Renal cortical epithelial cell (primary cell): ENCODE measurements around the gene RAB37. TPM values are rescaled to one million over a fixed set of nuclear protein-coding genes. Genes with fewer than 3 reads are reported as not detected.

Experiments
- DNase-seq: peaks from one replicate; pipeline ENCODE4 v3.0.0-alpha.2; 2011; ENCODE audit warnings: low read depth
- total RNA-seq: library from RNA; depleted of rRNA; stranded (reverse); fragments of >200 nt; gene quantifications from 2 replicates; pipeline ENCODE4 v1.2.3, GENCODE V29; 2014

The RAB37 gene, protein sequence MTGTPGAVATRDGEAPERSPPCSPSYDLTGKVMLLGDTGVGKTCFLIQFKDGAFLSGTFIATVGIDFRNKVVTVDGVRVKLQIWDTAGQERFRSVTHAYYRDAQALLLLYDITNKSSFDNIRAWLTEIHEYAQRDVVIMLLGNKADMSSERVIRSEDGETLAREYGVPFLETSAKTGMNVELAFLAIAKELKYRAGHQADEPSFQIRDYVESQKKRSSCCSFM
- total RNA-seq = 0.20 and 0.52 TPM in 2 replicates

DNA sequence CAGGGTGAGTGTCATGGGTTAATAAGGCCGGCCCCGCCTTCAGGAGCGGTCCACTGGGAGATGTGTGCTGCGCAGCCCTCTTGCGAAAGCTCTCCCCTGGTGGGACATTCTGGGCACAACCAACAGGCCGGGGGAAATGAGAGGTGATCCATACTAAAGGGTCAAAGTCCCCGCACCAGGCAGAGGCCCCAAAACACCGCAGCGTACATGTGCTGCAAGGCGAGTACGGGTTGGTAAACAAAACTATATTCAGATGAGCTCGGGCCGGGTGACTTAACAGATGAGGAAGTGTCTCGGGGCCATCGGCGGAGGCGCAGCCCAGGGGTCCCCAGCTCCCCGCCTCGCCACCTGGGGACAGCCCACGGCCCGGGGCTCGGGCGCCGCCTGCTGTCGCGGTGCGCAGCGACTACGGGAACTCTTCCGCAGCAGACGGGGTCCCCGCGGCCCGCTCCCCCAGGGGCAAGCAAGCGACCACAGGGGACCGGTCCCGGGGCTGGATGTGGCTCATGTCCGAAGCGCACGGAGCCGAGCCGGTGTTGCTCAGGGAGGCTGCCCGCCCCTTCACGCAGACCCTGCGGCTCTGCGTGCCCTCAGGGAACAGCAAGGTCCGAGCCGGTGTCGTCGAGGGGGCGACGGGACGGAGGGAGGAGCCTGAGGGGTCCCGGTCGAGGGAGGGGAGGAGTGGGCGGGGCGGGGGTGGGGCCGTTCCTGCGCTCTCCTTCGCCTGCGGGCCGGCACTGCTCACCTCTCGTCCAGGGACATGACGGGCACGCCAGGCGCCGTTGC is at the start of gene RAB37:
Gene RAB37, plus strand, starts transcription at position 744 of the 786 bp plus-strand sequence. Its CDS starts 17 bp downstream, at position 761.
- no peak for DNase-seq

DNA sequence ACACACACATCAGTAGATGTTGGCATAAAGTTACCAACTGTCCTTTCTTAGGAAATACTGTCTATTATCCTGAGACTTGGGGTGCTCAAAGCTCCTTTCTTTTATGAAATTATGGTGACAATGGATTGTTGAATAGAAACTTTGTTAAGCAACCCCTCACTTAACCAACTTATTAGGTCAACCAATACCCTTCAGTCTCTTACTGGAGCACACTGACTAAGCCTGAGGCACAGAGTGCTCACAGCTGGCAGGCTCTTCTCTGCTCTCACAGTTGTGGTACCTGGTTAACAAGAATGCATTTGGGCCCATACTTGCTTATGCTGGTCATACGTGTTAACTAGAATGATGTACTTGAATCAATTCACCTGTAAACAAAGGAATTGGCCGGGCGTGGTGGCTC is 49.2 kb upstream of the RAB37 start:
- DNase-seq = no peak

DNA sequence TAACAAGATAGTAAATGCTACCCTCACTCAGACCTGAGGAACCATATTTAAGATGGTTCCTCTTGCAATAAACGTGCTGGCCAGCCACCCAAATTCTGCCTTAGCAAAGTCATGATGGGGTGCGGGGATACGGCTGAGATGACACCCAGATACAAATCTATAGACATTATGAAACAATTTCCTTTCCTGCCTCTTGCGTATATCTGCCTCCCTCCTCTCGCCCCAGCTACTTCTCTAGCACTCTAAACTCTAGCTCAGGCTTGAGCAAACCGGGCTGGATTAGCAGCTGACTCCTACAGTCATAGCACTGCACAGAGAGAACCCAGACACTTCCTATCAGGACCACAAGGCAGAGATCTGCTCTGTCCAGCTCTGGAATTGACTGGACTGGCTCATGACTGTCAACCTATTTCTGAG is 46.6 kb upstream of the RAB37 start:
- DNase-seq = no peak

DNA sequence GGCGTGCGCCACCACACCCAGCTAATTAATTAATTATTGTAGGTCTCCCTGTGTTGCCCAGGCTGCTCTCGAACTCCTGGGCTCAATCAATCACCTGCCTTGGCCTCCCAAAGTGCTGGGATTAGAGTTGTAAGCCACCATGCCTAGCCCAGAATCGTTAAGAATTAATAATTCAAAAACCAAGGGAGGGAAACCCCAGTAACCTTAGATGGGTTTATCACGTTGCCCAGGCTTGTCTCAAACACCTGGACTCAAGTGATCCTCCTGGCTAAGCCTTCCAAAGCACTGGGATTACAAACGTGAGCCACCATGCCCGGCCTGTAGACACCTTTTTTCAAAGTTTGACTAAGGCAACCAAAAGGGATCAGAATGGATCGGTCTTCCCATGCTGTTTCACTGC is 45.9 kb upstream of the RAB37 start:
- DNase-seq = no peak

DNA sequence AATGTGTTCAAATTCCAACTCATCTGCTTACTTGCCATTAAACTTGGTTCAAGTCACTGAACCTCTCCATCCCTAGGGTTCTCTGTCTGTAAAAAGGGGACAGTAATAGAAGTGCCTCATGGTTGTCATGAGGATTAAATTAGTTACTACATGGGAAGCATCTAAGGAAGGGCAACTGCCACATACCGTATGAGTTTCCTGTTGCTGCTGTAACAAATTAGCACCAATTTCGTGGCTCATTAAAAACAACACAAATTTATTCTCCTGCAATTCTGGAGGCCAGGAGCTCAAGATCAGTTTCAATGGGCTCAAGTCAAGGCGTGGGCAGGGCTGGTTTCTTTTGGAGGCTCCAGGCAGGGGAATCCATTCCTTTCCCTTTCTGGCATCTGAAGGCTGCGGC is 43.0 kb upstream of the RAB37 start:
- DNase-seq = no peak

DNA sequence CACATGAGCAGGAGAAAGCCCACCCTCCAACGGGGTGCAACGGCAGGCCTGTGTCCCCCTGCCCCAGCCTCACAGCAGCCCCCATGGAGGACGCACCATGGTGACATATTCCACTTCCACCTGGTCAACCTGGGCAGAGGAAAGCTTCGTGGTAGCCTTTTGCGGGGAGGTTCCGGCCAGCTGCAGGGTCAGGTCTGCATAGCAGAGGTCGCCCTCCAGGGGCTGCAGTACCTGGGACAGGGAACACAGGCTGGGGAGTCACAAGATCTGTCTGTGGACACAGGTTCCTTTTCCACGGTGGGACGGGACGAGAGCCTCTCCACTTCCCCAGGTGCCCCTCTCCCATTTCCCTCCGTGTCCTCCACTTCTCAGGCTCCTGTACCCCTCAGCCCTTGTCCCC is 41.4 kb upstream of the RAB37 start:
- no peak for DNase-seq

DNA sequence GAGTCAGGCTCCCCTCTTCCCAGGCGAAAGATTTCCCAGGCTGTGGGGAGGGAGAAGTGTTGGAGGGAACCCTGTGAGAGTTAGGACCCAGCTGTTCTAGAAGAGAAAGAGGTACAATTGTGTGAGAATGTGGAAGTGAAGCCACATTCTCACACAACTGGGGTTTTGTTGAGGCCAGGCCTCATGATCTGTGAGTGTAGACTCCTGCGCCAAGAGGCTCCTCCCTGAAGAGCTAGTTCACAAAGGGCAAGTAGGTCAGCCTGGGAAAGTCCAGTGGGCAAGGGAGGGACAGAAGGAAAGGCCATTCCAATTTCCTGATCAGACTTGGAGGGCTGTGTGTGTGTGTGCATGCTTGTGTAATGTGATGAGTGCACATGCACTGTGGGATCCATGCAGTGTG is 39.5 kb upstream of the RAB37 start:
- no peak for DNase-seq

DNA sequence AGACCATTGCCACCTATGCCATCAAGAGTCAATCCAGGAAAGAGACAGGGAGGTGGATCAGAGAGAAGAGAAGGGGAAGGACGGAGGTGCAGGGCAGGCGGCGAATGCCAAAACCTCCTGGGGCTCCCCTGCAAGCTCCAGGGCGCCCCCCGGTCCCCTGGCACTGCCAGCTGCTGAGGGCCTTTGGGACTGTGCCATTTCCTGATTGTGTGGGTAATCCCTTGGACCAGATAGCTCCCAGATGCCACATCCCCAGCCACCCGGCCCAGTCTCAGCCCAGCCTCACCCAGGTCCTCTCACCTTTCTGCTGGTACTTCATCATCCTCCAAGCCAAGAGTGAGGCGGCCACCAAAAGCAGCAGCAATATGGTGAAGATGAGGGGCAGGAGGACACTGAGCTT is 39.0 kb upstream of the RAB37 start:
- no peak for DNase-seq

DNA sequence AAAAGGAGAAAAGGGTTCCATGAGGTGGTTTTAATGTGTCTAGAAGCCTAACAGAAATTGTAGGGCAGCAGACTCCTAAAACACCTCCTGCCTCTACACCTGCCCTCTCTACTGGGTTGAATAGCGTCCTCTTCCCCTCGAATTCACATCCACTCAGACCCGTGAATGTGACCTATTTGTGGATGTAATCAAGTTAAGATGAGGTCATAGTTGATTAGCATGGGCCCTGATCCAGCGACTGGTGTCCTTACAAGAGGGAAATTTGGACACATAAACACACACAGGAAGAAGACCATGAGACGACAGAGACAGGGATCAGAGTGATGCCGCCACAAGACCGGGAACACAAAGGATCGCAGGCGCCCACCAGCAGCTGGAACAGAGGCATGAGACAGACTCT is 37.8 kb upstream of the RAB37 start:
- DNase-seq = no peak

DNA sequence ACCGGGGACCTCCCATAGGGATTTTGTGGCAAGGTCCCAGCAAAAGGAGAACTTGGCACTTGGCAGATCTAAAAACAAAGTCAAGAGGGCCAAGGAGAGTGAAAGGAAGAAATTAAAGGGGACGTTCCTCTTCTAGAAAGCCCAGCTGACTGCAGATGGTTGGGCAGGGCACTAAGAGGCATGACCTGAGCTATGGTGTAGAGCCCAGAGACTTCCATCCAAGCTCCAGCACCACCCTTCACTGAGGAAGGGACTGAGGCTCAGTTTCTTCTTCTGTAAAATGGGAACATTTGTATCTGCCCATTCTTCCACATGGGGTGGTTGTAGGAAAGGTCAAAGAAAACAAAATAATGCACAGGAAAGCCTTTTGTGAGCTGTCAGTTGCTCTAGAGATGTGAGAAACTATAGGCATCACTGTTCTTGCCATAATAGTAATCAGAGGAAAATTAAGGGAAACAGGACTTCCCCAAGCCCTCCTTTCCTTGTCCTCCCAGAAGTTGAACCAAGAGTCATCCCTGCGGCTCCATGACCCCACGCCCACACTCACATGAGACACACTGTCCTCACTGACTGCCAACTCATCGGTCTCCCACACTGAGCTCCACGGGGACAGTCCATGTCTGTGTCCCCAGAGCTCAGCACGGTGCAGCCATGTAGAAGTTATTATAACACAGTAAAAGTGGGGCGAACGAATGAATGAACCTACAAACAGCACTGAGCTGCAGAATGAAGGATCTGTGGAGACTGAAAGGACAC is 34.8 kb upstream of the RAB37 start:
- no peak for DNase-seq

DNA sequence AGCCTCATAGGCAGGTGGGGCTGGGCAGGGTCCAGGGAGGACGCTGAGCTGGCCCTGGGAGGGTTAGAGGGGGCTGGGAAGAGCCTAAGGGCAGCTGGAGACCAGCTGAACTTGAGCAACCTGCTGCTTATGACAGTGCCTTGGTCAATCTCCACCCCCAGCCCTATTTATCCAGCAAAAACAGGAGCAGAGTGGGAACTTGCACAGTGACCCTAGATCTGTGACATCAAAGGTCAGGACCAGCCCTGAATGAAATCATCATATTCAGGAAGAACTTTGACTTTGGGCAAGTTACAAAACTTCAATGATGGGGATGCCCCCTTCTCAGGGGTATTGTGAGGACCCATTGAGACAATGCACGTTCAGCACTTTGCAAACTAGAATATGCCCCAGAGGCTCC is 33.7 kb upstream of the RAB37 start:
- DNase-seq = no peak

DNA sequence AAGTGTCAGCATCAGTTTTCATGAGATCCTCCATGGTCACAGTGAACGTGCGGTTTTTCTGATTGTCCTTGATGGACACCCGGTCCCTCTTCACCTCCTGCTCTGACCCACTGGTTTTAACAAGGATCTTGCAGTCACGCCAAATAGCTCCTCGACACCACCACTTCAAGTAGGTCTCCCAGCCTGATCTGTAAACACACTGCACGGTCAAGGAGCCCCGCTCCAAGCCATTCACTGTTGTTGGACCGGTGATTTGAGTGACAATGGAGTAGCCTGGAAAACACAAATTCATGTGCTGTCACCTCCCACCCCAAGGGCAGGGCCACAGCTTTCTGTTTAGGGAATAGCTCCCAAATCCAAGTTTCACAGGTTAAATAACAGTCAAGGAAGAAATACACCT is 32.5 kb upstream of the RAB37 start:
- no peak for DNase-seq

DNA sequence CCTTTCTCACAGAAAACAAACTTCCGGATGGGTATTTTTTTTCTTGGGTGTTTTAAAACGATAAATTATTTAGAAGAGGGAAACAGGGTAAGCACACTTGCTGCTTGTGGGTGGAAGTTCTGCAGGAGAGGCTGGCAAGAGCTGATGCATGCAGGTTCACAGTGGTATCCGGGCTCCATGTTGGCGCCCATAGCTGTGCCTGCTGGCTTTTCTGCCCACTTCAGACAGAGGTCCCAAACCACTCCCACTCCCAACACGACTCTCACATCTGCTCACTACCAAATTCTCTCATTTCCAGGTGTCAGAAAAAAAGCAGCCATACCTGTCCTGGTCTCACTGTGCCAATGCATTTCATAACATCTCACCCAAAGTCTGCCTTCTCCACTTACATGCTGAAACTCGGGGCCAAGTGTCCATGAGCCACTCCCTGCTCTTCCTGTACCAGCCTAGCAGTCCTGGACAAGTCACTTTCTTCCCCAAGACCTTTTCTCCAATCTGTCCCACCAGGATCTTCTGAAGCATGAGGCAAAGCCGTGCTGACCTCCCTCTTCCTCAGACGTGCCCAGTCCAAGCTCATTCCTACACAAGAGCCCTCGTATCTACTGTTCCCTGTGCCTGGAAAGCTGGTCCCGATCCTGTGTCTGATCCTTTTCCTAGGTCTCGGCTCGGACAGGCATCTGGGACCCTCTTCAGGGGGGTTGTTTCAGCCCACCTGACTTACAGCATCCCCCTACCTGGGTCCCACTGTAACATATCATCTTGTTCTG is 25.8 kb upstream of the RAB37 start:
- no peak for DNase-seq

DNA sequence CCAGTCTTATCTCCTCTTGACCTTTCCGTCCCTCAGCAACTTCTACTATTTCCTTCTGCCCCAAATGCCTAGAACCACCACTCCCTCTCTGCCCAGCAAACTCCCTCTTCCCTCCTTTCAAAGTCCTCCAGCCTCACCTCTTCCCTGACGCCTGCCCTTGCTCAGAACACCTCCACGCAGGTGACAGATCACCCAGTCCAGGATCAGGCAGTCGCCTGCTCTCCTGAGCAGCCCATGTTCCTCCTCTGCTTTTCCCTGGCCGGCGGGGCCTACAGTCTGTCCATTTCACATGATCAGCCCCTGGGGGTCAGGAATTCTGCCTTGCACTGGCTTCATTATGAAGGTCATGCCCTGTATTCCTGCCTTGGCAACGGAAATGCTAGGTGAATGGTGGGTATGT is 24.8 kb upstream of the RAB37 start:
- no peak for DNase-seq

DNA sequence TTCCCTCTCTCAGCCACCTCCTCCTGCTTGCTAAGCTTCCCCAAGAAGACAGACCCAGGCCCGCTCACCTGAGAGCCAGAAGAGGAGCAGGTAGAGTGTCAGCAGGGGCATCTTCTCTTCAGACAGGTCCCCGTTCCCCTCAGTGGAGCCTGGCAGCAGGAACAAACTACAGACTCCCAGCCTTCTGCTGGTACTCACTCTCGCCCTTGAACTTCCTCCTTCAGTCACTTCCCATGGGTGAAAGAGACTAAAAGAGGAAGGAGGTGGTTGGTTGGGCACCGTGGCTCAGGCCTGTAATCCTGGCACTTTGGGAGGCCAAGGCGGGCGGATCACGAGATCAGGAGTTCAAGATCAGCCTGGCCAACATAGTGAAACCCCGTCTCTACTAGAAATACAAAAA is 24.3 kb upstream of the RAB37 start, which contains the start of gene CD300LF:
Gene CD300LF, minus strand, starts transcription at position 168 of the 400 bp plus-strand sequence. Its CDS starts 57 bp downstream, at position 111.
- no peak for DNase-seq

DNA sequence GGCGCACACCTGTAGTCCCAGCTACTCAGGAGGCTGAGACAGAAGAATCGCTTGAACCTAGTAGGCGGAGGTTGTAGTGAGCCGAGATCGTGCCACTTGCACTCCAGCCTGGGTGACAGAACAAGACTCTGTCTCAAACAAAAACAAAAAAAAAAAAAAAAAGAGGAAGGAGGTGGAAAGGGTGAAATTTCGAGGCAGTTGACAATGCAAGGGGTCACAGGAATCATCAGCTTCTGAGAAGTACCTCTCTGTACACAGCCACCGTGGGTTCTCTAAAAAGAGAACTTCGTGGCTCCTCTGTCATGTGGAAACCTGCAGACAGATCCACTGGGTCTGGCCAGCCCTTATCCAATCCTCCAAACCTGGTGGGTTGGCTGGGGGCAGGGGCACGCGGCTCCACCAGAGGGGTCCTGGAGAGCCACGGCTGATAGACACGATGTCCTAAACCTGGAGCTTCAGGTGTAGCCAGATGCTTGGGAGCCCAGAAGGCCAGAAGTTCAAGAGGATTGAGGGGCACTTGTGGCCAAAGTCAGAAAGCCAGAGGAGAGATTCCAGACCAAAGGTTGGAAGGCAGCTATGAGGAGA is 23.8 kb upstream of the RAB37 start:
- DNase-seq = no peak

DNA sequence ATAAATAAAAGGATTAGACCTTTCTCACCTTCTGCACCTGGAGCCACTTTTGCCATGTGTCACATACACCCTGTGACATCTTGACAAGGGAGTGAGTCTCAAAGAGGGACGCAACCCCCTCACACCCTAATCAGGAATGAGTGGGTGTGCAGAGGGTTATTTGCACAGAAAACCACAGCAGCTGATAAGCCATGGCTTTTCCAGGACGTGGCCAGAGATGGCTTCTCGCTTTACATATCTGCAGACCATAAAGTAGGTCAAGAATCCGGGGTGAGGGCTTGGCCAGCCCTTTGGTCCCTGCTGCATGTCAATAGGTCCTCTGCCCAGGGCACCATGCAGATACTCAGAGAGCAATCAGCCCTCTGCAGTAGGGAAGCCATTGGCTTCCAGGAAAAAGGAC is 21.9 kb upstream of the RAB37 start:
- no peak for DNase-seq

DNA sequence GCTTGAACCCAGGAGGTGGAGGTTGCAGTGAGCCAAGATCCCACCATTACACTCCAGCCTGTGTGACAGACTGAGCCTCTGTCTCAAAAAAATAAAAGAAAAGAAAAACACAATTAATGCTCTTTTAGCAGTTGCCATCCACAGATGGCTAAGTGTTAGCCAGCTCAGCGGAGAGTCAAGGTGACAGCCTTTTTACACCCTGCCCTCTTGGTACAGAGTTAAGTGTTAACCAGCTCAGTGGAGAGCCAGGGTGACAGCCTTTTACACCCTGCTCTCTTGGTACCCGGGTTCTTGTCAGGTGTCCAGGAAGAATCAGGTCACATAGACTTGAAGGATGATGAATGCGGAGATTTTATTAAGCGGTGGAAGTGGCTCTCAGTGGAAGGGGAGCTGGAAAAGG is 16.6 kb upstream of the RAB37 start:
- no peak for DNase-seq

DNA sequence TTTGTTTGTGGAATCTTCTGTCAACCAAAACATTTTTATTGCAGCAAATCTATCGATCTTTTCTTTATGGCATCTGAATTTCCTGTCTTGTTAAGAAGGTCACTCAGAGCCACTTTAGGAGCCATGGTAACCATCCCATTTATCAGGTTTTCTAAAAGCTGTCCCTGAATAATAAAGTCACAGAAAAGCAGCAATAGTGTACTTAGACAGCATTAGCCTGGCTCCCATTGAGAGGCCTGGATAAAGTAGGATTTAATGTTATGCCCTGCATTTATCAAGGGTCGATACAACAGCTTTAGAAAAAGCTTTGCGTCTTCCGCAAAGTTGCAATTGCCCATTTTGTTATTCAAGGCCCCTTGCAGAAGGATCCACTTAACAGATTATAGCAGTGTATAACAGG is 14.3 kb upstream of the RAB37 start:
- DNase-seq = no peak

DNA sequence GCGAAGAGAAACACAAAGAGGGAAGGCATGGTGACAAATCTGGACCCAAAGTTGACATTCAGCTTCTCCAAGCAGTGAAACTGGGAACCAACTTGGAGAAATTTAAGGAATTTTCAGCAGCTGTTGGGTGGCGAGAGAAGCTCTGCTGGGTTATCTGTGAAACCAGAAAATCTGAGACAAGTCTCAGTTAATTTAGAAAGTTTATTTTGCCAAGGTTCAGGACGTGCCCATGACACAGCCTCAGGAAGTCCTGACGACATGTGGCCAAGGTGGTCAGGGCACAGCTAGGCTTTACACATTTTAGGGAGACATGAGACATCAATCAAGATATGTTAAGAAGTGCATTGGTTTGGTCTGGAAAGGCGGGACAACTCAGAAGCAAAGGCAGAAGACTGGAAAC is 13.2 kb upstream of the RAB37 start:
- no peak for DNase-seq

DNA sequence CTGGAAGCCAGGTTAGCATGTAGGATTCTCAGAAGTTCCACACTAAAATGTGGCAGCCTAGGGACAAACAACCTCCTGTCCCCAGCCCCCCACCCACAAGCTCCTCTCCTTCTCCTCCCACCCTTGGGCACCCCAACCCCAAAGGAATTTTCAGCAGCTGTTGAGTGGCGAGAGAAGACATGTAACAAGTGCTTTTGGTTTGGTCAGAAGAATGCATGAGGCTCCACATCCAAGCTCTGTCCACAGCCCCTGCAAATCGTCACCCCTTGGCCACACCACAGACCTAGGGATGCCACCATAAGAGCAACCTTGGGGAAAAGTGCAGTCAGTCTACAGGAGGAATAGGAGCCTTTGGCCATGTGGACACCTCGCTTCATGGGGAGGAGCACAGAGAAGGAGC is 11.9 kb upstream of the RAB37 start:
- DNase-seq = no peak
